Hepatocyte (in vitro differentiated cells): Measurements from ENCODE around the gene ATP9B. TPM values are rescaled to one million over a fixed set of nuclear protein-coding genes. Genes with fewer than 3 reads are reported as not detected.

ENCODE experiments used
- DNase-seq: peaks from one replicate; pipeline ENCODE4 v3.0.0-alpha.2; 2016; ENCODE audit warnings: low spot score
- H2AFZ ChIP-seq: fragments of 200-600 bp; sonication (generic); 2 replicates; pipeline ENCODE4 v1.6.0; 2016; ENCODE audit warnings: antibody characterized with exemption, mild to moderate bottlenecking
- H3K27ac ChIP-seq: fragments of 200-600 bp; sonication (generic); 2 replicates; pipeline ENCODE4 v1.5.1; 2016; ENCODE audit warnings: mild to moderate bottlenecking
- H3K27me3 ChIP-seq: fragments of 200-600 bp; sonication (generic); 2 replicates; pipeline ENCODE4 v1.6.1; 2016
- H3K36me3 ChIP-seq: fragments of 200-600 bp; sonication (generic); replicated peaks from 2 replicates; pipeline ENCODE4 v1.5.1; 2016; ENCODE audit warnings: low read depth; ENCODE audit not compliant: insufficient read depth
- H3K4me1 ChIP-seq: fragments of 200-600 bp; sonication (generic); 2 replicates; pipeline ENCODE4 v1.5.1; 2016; ENCODE audit warnings: mild to moderate bottlenecking, moderate library complexity; ENCODE audit not compliant: insufficient read depth
- H3K4me2 ChIP-seq: fragments of 200-600 bp; sonication (generic); 2 replicates; pipeline ENCODE4 v1.6.0; 2016
- H3K4me3 ChIP-seq: fragments of 200-600 bp; sonication (generic); 2 replicates; pipeline ENCODE4 v1.5.1; 2016; ENCODE audit warnings: mild to moderate bottlenecking
- H3K79me2 ChIP-seq: fragments of 200-600 bp; sonication (generic); 2 replicates; pipeline ENCODE4 v1.6.0; 2017; ENCODE audit warnings: mild to moderate bottlenecking
- H3K9me2 ChIP-seq: fragments of 200-600 bp; sonication (generic); replicated peaks from 2 replicates; pipeline ENCODE4 v1.6.0; 2017; ENCODE audit warnings: mild to moderate bottlenecking; ENCODE audit not compliant: insufficient read depth
- H3K9me3 ChIP-seq: fragments of 200-600 bp; sonication (generic); 2 replicates; pipeline ENCODE4 v1.5.1; 2016; ENCODE audit warnings: low read depth, mild to moderate bottlenecking
- H4K20me1 ChIP-seq: fragments of 200-600 bp; sonication (generic); 2 replicates; pipeline ENCODE4 v1.6.0; 2016; ENCODE audit warnings: mild to moderate bottlenecking; ENCODE audit not compliant: insufficient read depth, poor library complexity, severe bottlenecking
- EZH2 ChIP-seq: fragments of 200-600 bp; sonication (generic); IDR thresholded peaks from 2 replicates; pipeline ENCODE4 v1.6.1; 2016; ENCODE audit warnings: antibody characterized with exemption, mild to moderate bottlenecking, borderline replicate concordance
- EZH2phosphoT487 ChIP-seq: fragments of 200-600 bp; sonication (generic); IDR thresholded peaks from one replicate; pipeline ENCODE4 v1.6.1; 2018; ENCODE audit warnings: antibody characterized with exemption, mild to moderate bottlenecking, low read depth, moderate library complexity; ENCODE audit not compliant: unreplicated experiment, severe bottlenecking
- WGBS: methylation state at CpG from one replicate; pipeline ENCODE4 v1.1.6; 2016; ENCODE audit warnings: low lambda C conversion rate; ENCODE audit errors: missing lambda C conversion rate; 5-methylcytosine and 5-hydroxymethylcytosine counted together
- polyA plus RNA-seq: library from polyadenylated mRNA; unstranded; fragments of >200 nt; fragmentation: Nextera tagmentation; extraction: Ambion mirVana; gene quantifications from 2 replicates; pipeline ENCODE4 v1.2.1, GENCODE V29; 2016
- total RNA-seq: library from RNA; depleted of rRNA; stranded (reverse); fragments of >200 nt; gene quantifications from 2 replicates; pipeline ENCODE4 v1.2.3, GENCODE V29; 2014
- TF ChIP-seq, protein P1 (sequence below): fragments of 200-600 bp; sonication (generic); IDR thresholded peaks from 2 replicates; pipeline ENCODE4 v1.5.1; 2016; ENCODE audit warnings: antibody characterized with exemption, mild to moderate bottlenecking; ENCODE audit not compliant: poor library complexity

Gene ATP9B
- total and polyA plus RNA-seq, 2 experiments from 2014 or later, result 14.6 to 23.8 TPM

- Histone ChIP-seq H3K4me2 (no peak overlapping the region), H3K4me1 (no peaks in the 10 kb centered on the region), H2AFZ (no peak overlapping the region), H3K9me3 (no peaks in the 10 kb centered on the region), H4K20me1 (no peaks in the 10 kb centered on the region), H3K36me3 (no peaks in the 10 kb centered on the region), H3K4me3 (no peak overlapping the region), H3K27me3 (no peaks in the 10 kb centered on the region), H3K79me2 (no peaks in the 10 kb centered on the region), H3K9me2 (no peaks in the 10 kb centered on the region), H3K27ac (no peak overlapping the region)
- DNase-seq, result no peak
- WGBS, result 92% methylated on average over 3 of the region's 3 CpGs
- TF ChIP-seq EZH2phosphoT487, result no peak
- no peak for TF ChIP-seq EZH2
- TF ChIP-seq, protein P1, sequence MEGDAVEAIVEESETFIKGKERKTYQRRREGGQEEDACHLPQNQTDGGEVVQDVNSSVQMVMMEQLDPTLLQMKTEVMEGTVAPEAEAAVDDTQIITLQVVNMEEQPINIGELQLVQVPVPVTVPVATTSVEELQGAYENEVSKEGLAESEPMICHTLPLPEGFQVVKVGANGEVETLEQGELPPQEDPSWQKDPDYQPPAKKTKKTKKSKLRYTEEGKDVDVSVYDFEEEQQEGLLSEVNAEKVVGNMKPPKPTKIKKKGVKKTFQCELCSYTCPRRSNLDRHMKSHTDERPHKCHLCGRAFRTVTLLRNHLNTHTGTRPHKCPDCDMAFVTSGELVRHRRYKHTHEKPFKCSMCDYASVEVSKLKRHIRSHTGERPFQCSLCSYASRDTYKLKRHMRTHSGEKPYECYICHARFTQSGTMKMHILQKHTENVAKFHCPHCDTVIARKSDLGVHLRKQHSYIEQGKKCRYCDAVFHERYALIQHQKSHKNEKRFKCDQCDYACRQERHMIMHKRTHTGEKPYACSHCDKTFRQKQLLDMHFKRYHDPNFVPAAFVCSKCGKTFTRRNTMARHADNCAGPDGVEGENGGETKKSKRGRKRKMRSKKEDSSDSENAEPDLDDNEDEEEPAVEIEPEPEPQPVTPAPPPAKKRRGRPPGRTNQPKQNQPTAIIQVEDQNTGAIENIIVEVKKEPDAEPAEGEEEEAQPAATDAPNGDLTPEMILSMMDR, result no peak
Observed at GRCh38 chr18:79049506-79049905, 19.7 kb upstream of the ATP9B start.

DNA sequence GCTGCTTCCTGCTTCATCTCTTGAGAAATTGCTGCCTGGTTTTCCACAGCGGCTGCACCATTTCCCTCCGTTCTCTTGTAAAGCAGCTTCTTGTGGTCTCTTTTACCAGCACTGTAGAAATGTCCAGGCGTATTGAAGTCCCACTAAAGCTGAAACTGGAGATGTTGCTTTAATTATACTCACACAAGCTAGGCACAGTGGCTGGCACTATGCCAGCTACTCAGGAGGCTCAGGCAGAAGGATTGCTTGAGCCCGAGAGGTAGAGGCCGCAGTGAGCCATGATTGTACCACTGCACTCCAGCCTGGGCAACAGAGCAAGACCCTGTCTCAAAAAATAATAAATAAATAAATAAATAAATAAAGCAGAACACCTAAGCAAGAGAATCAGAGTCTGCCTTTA lies 19.2 kb upstream of the ATP9B start:
- DNase-seq, result no peak
- Histone ChIP-seq H3K27ac (no peak overlapping the region), H3K4me2 (no peak overlapping the region), H3K9me2 (no peaks in the 10 kb centered on the region), H3K4me3 (no peak overlapping the region), H3K27me3 (no peaks in the 10 kb centered on the region), H3K79me2 (no peaks in the 10 kb centered on the region), H2AFZ (no peak overlapping the region), H3K4me1 (no peaks in the 10 kb centered on the region), H4K20me1 (no peaks in the 10 kb centered on the region), H3K36me3 (no peaks in the 10 kb centered on the region), H3K9me3 (no peaks in the 10 kb centered on the region)
- 91% methylated on average over 5 of the region's 5 CpGs for WGBS
- TF ChIP-seq EZH2, result no peak
- TF ChIP-seq EZH2phosphoT487, result no peak
- TF ChIP-seq, protein P1, result no peak

DNA sequence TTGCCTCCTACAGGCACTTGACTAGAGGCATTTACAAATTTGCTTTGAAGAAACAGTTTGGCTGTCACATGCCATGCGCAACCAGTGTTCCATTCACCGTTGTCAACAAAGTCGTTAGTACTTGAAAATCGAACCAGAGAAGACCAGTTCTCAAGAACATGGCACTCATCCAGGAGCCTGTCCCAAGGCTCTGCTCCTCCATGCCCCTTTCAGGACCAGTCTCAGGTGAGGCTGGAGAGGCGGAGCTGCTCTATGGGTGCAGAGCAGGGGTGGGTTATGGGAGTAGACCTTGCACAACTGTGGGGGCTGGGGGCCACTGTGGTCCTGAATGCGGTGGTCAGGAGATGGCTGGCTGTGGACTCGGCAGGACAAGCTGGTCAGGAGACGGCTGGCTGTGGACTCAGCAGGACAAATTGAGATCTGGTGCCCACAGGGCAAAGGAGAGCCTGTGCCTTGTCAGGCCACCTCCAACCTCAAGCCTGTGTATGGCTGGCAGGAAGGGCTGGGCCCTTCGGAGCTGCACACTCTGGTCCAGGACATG lies 12.3 kb upstream of the ATP9B start:
- H3K27me3 ChIP-seq, result no peaks in the 10 kb centered on the region
- TF ChIP-seq EZH2phosphoT487 (no peak), EZH2 (no peak)
- TF ChIP-seq, protein P1, result no peak
- 91% methylated on average over 8 of the region's 9 CpGs for WGBS

GRCh38 chr18:79058007-79058406 lies 11.2 kb upstream of the ATP9B start:
- Histone ChIP-seq H3K4me2 (no peak overlapping the region), H3K79me2 (no peaks in the 10 kb centered on the region), H2AFZ (no peak overlapping the region), H3K9me3 (no peaks in the 10 kb centered on the region), H3K4me1 (no peaks in the 10 kb centered on the region), H3K27ac (no peak overlapping the region), H3K4me3 (no peak overlapping the region), H3K9me2 (no peaks in the 10 kb centered on the region), H3K36me3 (no peaks in the 10 kb centered on the region), H3K27me3 (no peaks in the 10 kb centered on the region), H4K20me1 (no peaks in the 10 kb centered on the region)
- no peak for TF ChIP-seq EZH2
- TF ChIP-seq EZH2phosphoT487, result no peak
- TF ChIP-seq, protein P1, result no peak
- 45% methylated on average over 2 of the region's 2 CpGs for WGBS
- DNase-seq, result no peak

More for the DNA sequence above, 12.3 kb upstream of the ATP9B start:
- no peaks in the 10 kb centered on the region for H3K9me3 ChIP-seq
- no peak for DNase-seq
- H3K9me2 ChIP-seq, result no peaks in the 10 kb centered on the region
- no peaks in the 10 kb centered on the region for H3K4me1 ChIP-seq
- H3K79me2 ChIP-seq, result no peaks in the 10 kb centered on the region
- H3K4me3 ChIP-seq, result no peak overlapping the region
- no peaks in the 10 kb centered on the region for H3K36me3 ChIP-seq
- H3K27ac ChIP-seq, result no peak overlapping the region
- H4K20me1 ChIP-seq, result no peaks in the 10 kb centered on the region
- no peak overlapping the region for H3K4me2 ChIP-seq
- no peak overlapping the region for H2AFZ ChIP-seq
